GM19372 (cell line): ENCODE data around the gene GBE1.

Source experiments
- ATAC-seq: cut with Tn5 transposase; IDR thresholded peaks from one replicate; pipeline ENCODE4 v1.9.1; 2021; ENCODE audit warnings: mild to moderate bottlenecking, low read depth, moderate library complexity; ENCODE audit not compliant: unreplicated experiment

GBE1 gene

GRCh38 chr3:81485444-81485865, 276.0 kb downstream of the GBE1 start:
- peak; percentile 93 for ATAC-seq

DNA sequence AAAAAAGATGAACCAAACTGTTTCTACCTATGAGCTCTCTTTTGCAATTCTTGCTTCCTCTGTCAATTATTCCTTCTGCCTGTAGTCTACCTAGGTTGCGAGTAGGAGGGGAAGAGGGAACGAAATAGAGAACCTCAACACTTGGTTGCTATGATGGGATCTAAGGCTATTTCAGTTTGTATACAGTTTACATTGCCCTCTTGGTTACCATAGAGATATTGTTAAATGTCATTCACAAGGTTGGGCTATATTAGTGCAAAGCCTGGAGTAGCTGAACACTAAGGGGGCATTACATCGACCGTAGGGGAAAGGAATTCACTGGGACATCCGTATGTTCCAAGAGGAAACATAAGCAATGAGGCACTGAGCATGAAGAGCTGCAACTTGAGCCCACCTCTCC, 276.9 kb downstream of the GBE1 start:
- no peak for ATAC-seq

GRCh38 chr3:81483046-81483445, 278.4 kb downstream of the GBE1 start:
- no peak for ATAC-seq

GRCh38 chr3:81477740-81478139, 283.7 kb downstream of the GBE1 start:
- no peak for ATAC-seq

- ATAC-seq, result no peak
Measured at GRCh38 chr3:81476692-81477091, 284.8 kb downstream of the GBE1 start.

- ATAC-seq, result no peak
Measured at GRCh38 chr3:81472600-81473362, 288.7 kb downstream of the GBE1 start.

GRCh38 chr3:81470524-81471278, 290.7 kb downstream of the GBE1 start:
- ATAC-seq, result no peak

DNA sequence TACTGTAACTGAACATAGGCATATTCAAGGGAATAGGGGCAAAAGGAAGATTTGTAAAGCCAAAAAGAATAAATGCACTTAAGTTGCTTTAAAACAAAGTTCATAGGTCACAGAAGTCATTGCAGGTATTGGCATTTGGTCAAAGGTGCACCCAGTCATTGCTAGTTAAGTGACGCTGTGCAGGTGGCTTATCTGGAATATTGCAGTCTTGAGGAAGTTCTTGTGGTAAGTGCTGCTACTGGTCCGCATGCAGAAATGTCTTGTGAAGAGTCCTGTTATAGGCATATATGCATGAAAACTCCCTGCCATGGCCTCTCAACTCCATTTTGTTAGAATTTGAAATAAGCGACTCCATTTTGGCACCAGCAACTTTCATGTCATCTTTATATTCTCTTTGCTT, 293.1 kb downstream of the GBE1 start:
- no peak for ATAC-seq

GRCh38 chr3:81466201-81466560, 295.3 kb downstream of the GBE1 start:
- ATAC-seq, result no peak

GRCh38 chr3:81465510-81466200, 295.8 kb downstream of the GBE1 start:
- no peak for ATAC-seq

DNA sequence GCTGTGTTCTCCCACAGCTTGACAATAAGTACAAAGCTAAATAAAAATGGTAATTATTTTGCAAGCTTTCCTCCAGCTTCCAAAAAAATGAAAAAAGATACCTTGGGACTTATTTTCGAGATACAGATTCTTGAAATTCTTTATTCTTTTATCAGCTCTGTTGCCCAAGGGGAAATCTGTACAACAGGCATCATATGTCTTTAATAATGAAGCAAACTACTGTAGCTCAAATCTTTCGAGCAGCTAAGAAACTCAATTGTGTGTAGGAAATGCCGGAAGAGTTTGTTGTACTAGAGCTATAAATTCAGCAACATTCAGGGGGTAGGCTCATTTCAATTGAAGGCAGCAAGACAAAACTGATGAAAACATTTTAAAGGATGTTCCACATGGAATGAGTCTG, 297.7 kb downstream of the GBE1 start:
- no peak for ATAC-seq

DNA sequence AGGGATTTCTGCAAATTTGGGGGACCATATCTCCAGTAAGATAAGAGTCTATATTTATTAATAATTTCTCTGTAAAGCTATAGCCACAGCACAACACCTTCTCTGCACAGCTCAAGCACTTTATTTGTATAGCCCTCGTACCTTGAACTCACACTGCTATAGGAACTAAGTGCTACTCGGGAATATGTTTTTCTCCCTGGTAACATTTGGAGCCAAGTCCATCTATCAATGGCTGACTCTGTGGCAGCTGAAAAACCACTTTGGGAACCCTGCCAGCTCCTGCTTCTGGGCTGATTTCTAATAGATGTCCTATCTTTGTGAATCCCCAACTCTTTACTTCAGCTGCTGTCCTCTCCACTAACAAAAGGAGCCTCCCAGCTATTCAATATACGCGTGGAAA, 298.5 kb downstream of the GBE1 start:
- ATAC-seq, result no peak

DNA sequence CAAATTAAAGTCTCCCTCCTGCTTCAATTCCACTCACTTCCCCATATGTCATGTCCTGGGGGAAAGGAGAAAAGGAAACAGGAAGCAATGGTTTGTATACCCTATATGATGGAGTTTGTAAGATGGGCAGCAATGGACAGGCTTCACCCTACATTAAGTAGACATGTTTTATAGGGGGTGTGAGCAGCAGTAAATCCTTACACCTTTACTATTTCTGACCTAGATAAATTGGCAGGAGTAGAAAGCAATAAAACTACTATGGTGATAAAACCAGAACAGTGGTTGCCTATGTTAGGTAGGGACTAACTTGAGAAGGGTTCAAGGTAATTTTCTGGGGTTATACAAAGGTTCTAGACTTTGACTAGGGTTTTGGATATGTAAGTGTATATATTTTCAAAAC, 301.7 kb downstream of the GBE1 start:
- no peak for ATAC-seq

DNA sequence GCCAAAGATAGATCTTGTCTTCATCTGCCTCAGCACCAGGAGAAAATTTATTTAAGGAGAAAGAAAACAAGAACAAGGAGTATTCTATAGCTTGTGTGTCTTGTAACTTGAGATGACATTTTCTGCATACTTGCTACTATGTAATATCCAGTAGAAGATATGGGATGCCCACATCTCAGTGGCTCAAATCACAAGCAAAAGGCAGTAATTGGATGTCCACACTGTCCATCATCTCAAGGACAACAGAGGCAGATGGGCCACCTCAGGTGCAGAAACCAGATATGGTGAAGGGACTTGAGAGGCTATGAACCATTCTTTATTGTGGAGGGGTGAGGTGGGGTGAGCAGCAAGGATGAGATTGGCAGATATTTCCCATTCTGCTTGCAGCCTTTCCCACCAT, 309.0 kb downstream of the GBE1 start:
- ATAC-seq, result no peak

DNA sequence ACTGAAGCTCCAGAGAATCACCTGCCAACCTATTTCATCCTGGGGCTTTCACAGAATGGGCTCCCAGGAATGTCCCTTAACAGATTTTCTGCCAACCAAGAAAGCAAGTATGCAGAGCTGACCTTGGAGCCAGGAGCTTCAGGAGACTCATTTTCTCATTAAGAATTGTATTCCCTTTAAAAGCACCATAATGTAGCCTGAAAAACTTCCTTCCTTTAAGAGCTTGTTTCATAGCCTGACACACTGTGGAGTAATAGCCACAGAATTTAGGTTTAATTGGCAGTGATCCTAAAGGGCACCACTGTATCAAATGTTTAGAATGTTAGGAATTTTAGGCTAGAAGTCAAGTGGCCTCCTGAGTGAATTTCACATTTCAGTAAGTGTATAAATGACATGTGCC, 309.8 kb downstream of the GBE1 start:
- ATAC-seq, result no peak

GRCh38 chr3:81451140-81451539, 310.3 kb downstream of the GBE1 start:
- no peak for ATAC-seq

- no peak for ATAC-seq
Measured at GRCh38 chr3:81446806-81447205, 314.6 kb downstream of the GBE1 start.

GRCh38 chr3:81445712-81446111, 315.7 kb downstream of the GBE1 start:
- no peak for ATAC-seq

- no peak for ATAC-seq
Measured at GRCh38 chr3:81444817-81445460, 316.5 kb downstream of the GBE1 start.

GRCh38 chr3:81443958-81444357, 317.5 kb downstream of the GBE1 start:
- no peak for ATAC-seq

- ATAC-seq, result no peak
Measured at GRCh38 chr3:81443457-81443782, 318.0 kb downstream of the GBE1 start.
